Muscle layer of colon (tissue), 2 donors: ENCODE results near the gene BHLHA15.

Experiments
- H3K27ac ChIP-seq: one replicate; pipeline ENCODE4 v1.7.0; 2013; ENCODE audit warnings: low read depth, mild to moderate bottlenecking, low read length, moderate library complexity
- H3K27me3 ChIP-seq, 2 donors: one replicate each; pipeline ENCODE4 v1.7.0; 2013; ENCODE audit warnings: low read length in 2 of 2, mild to moderate bottlenecking in 2 of 2; ENCODE audit not compliant: insufficient read depth in 2 of 2, control insufficient read depth in 1 of 2
- H3K36me3 ChIP-seq: one replicate; pipeline ENCODE4 v1.7.0; 2013; ENCODE audit warnings: mild to moderate bottlenecking, low read length; ENCODE audit not compliant: insufficient read depth
- H3K4me1 ChIP-seq: one replicate; pipeline ENCODE4 v1.7.0; 2013; ENCODE audit warnings: mild to moderate bottlenecking, low read length; ENCODE audit not compliant: insufficient read depth
- H3K4me3 ChIP-seq, 2 donors: one replicate each; pipeline ENCODE4 v1.7.0; 2013; ENCODE audit warnings: low read length in 2 of 2, low read depth in 1 of 2, mild to moderate bottlenecking in 1 of 2, moderate library complexity in 1 of 2
- H3K9ac ChIP-seq: one replicate; pipeline ENCODE4 v1.7.0; 2013; ENCODE audit warnings: low read length
- H3K9me3 ChIP-seq: one replicate; pipeline ENCODE4 v1.7.0; 2013; ENCODE audit warnings: mild to moderate bottlenecking, low read length
- donor health status: abdominal sarcoma.
- donor health status: Adenocarcinoma of cecum.

The BHLHA15 gene

GRCh38 chr7:98256431-98256830 lies 45.2 kb downstream of the BHLHA15 start:
- peaks cover 8% of the 10 kb centered on the region for H3K4me1 ChIP-seq
- no peak overlapping the region for H3K4me3 ChIP-seq
- peaks cover 5% of the 10 kb centered on the region for H3K36me3 ChIP-seq
- H3K9ac ChIP-seq, result no peak overlapping the region
- no peaks in the 10 kb centered on the region for H3K27me3 ChIP-seq
- no peak overlapping the region for H3K27ac ChIP-seq
- H3K9me3 ChIP-seq, result no peaks in the 10 kb centered on the region

DNA sequence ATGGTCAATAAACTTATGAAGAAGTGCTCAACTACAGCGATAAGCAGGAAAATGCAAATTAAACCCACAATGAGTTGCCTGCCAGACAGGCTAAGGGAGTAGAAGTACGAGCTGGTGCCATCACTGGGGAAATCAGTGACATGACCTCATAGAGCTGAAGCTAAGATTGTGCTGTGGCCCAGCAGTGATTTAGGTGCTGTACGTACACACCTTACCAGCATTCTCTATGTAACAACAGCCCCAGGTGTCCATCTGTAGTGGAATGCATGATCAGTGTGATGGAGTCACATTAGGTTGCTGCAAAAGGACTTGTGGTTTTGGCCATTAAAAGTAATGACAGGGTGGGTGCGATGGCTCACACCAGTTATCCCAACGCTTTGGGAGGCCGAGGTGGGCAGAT lies 46.5 kb downstream of the BHLHA15 start:
- Histone ChIP-seq H3K36me3 (peaks cover 5% of the 10 kb centered on the region), H3K4me1 (peaks cover 5% of the 10 kb centered on the region), H3K4me3 (no peak overlapping the region), H3K9ac (no peak overlapping the region), H3K27me3 (no peaks in the 10 kb centered on the region), H3K9me3 (no peaks in the 10 kb centered on the region), H3K27ac (no peak overlapping the region)
